ENCODE results near the gene OR2L5. TPM values are rescaled to one million over a fixed set of nuclear protein-coding genes. Genes with fewer than 3 reads are reported as not detected.

The OR2L5 gene, protein sequence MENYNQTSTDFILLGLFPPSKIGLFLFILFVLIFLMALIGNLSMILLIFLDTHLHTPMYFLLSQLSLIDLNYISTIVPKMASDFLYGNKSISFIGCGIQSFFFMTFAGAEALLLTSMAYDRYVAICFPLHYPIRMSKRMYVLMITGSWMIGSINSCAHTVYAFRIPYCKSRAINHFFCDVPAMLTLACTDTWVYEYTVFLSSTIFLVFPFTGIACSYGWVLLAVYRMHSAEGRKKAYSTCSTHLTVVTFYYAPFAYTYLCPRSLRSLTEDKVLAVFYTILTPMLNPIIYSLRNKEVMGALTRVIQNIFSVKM
- polyA plus RNA-seq (2013): 0.81 TPM

DNA sequence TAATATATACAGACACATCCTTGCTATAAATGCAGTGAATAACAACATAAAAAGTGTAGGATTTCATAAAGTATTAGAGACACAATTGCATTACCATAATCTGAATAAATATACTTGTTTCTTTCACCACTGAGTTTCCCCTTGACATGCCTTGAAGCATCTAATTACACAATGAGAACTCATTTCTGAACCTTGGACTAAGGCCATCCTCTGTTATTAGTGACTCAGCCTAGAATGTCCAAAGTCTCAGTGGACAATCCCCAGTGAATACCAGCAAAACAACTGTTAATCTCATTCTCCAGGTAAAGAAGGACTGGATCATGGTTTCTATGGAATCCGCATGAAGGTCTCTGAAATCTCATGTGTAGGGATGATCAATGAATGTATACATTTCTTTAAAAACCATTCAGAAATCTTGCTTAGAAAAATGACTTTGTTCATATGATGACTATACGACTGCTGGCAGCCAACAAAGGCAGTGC, at the start of gene OR2L5:
Gene OR2L5 (plus strand): TSS at position 432 of the 482 bp plus-strand sequence. CDS start 8,288 bp downstream, outside the sequence.
- Histone ChIP-seq H3K27me3 (replicated peaks in 2 of 5; ENCODE audit: control insufficient read depth in 4 of 5, insufficient read depth in 5 of 5, low read length in 4 of 5) (no peaks in the 10 kb centered on the region), H3K27ac (ENCODE audit: insufficient read depth in 1 of 2, low read depth in 1 of 2, low read length in 2 of 2, poor library complexity in 1 of 2, severe bottlenecking in 2 of 2) (no peak within 1 kb of the TSS), H3K9me3 (ENCODE audit: control extremely low read depth in 1 of 5, control insufficient read depth in 4 of 5, insufficient read depth in 2 of 5, low read depth in 1 of 5, low read length in 4 of 5) (peaks cover 1 to 27% (median 8%) of the 10 kb centered on the region in 5 experiments), H3K4me3 (ENCODE audit: control insufficient read depth in 1 of 7, extremely low read depth in 1 of 7, insufficient read depth in 4 of 7, low read depth in 2 of 7, low read length in 6 of 7) (no peak within 1 kb of the TSS), H3K4me1 (ENCODE audit: control extremely low read depth in 1 of 4, control insufficient read depth in 4 of 4, insufficient read depth in 4 of 4, low read length in 3 of 4) (no peaks in the 10 kb centered on the region), H3K36me3 (ENCODE audit: control insufficient read depth in 4 of 4, insufficient read depth in 4 of 4, low read length in 3 of 4) (no peaks in the 10 kb centered on the region)
- ChIA-PET CTCF (no interaction called here), POLR2A (no interaction called here)
- no peak for DNase-seq
- no CpG with 5 or more reads among the region's 2 CpGs for WGBS (ENCODE audit: insufficient coverage)

DNA sequence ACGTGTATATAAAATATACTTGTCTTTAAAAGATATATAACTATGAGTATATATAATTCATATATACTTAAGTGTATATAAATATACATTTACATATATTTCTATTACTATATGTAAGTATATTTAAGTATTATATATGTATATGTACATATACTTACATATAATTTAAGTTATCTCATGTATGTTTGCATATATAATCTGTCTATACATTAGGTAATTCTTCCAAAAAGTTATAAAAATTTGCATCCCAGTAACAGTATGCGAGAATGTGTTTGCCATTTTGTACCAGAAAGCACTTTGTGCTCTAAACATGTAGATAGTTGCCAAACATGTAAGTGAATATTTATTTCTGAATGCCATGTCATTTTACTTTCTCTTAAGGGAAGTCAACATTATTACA, 48.5 kb upstream of the OR2L5 start, which contains the start of gene OR2AK2:
Gene OR2AK2 (plus strand): TSS at position 301 of the 400 bp plus-strand sequence. CDS start 144 bp downstream, outside the sequence.
- Histone ChIP-seq H3K36me3 (ENCODE audit: control insufficient read depth in 4 of 4, insufficient read depth in 4 of 4, low read length in 3 of 4) (no peaks in the 10 kb centered on the region), H3K4me1 (ENCODE audit: control extremely low read depth in 1 of 4, control insufficient read depth in 4 of 4, insufficient read depth in 4 of 4, low read length in 3 of 4) (peaks cover 0 to 34% (median 8%) of the 10 kb centered on the region in 4 experiments), H3K27me3 (replicated peaks in 2 of 5; ENCODE audit: control insufficient read depth in 4 of 5, insufficient read depth in 5 of 5, low read length in 4 of 5) (no peaks in the 10 kb centered on the region), H3K27ac (ENCODE audit: insufficient read depth in 1 of 2, low read depth in 1 of 2, low read length in 2 of 2, poor library complexity in 1 of 2, severe bottlenecking in 2 of 2) (no peak within 1 kb of the TSS), H3K4me3 (ENCODE audit: control insufficient read depth in 1 of 7, extremely low read depth in 1 of 7, insufficient read depth in 4 of 7, low read depth in 2 of 7, low read length in 6 of 7) (no peak within 1 kb of the TSS), H3K9me3 (ENCODE audit: control extremely low read depth in 1 of 5, control insufficient read depth in 4 of 5, insufficient read depth in 2 of 5, low read depth in 1 of 5, low read length in 4 of 5) (no peaks in the 10 kb centered on the region)
- POLR2A ChIA-PET: no interaction called here
- CTCF ChIA-PET: no interaction called here
- DNase-seq: no peak
- no CpG with 5 or more reads among the region's 2 CpGs for WGBS (ENCODE audit: insufficient coverage)

DNA sequence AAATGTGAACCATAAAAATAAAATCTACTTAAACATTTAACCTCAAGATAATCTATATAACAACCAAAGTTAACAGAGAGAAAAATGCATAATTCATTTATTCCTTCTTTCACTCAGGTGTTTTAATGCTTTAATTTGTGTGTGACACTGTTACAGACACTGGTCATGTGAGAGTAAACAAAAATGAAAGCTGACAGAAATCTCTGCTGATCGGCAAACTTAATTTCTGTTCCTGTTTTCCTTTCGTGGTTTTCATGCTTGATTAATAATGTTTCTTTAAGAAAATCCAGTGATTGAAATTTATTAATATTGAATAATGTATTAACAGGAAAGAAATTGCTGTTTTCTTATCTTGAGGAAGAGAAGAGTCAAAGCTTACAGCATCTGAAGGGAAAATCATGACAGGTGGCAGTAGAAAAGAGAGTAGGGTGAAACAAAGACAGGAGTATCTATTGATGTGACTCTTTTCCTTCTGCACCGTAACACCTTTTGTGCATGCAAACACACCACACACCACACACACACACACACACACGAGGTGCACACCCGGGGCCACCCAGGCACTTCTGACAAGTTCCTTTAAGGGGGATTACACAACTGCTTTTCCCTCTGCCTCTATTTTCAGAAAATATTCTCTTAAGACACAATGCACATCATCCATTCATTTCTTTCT, 46.8 kb upstream of the OR2L5 start:
- Histone ChIP-seq H3K4me3 (ENCODE audit: control insufficient read depth in 1 of 7, extremely low read depth in 1 of 7, insufficient read depth in 4 of 7, low read depth in 2 of 7, low read length in 6 of 7) (peak overlapping the region in 2 of 7 experiments; percentile 19 to 56), H3K27ac (ENCODE audit: insufficient read depth in 1 of 2, low read depth in 1 of 2, low read length in 2 of 2, poor library complexity in 1 of 2, severe bottlenecking in 2 of 2) (no peak overlapping the region), H3K4me1 (ENCODE audit: control extremely low read depth in 1 of 4, control insufficient read depth in 4 of 4, insufficient read depth in 4 of 4, low read length in 3 of 4) (peaks cover 0 to 29% (median 8%) of the 10 kb centered on the region in 4 experiments), H3K36me3 (ENCODE audit: control insufficient read depth in 4 of 4, insufficient read depth in 4 of 4, low read length in 3 of 4) (no peaks in the 10 kb centered on the region), H3K27me3 (replicated peaks in 2 of 5; ENCODE audit: control insufficient read depth in 4 of 5, insufficient read depth in 5 of 5, low read length in 4 of 5) (no peaks in the 10 kb centered on the region), H3K9me3 (ENCODE audit: control extremely low read depth in 1 of 5, control insufficient read depth in 4 of 5, insufficient read depth in 2 of 5, low read depth in 1 of 5, low read length in 4 of 5) (no peaks in the 10 kb centered on the region)
- peak in 2 of 3 donors; percentile 23 to 53 for DNase-seq
- POLR2A ChIA-PET: no interaction called here
- CTCF ChIA-PET: interaction anchor here (1.8 kb wide), 1 partner anchor 29 kb away, joined by 6 read pairs; no protein-coding TSS in a partner anchor
- no CpG with 5 or more reads among the region's 5 CpGs for whole genome bisulfite sequencing (ENCODE audit: insufficient coverage)

DNA sequence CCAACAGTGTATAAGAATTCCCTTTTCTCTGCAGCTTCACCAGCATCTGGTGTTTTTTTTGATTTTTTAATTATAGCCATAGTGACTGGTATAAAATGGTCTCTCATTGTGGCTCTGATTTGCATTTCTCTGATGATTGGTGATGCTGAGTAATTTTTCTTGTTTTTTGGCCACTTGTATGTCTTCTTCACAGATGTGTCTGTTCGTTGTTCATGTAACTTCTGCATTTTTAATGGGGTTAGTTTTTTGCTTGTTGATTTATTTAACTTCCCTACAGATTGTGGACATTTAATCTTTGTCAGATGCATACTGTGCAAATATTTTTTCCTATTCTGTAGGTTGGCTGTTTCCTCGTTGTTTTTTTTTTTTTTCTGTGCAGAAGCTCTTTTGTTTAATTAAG, 20.5 kb upstream of the OR2L5 start:
- WGBS (ENCODE audit: insufficient coverage): 0% methylated on average over 1 of the region's 2 CpGs
- ChIA-PET CTCF (no interaction called here), POLR2A (no interaction called here)
- Histone ChIP-seq H3K4me1 (ENCODE audit: control extremely low read depth in 1 of 4, control insufficient read depth in 4 of 4, insufficient read depth in 4 of 4, low read length in 3 of 4) (peaks cover 0 to 9% (median 0%) of the 10 kb centered on the region in 4 experiments), H3K4me3 (ENCODE audit: control insufficient read depth in 1 of 7, extremely low read depth in 1 of 7, insufficient read depth in 4 of 7, low read depth in 2 of 7, low read length in 6 of 7) (no peak overlapping the region), H3K27me3 (replicated peaks in 2 of 5; ENCODE audit: control insufficient read depth in 4 of 5, insufficient read depth in 5 of 5, low read length in 4 of 5) (no peaks in the 10 kb centered on the region), H3K27ac (ENCODE audit: insufficient read depth in 1 of 2, low read depth in 1 of 2, low read length in 2 of 2, poor library complexity in 1 of 2, severe bottlenecking in 2 of 2) (no peak overlapping the region), H3K9me3 (ENCODE audit: control extremely low read depth in 1 of 5, control insufficient read depth in 4 of 5, insufficient read depth in 2 of 5, low read depth in 1 of 5, low read length in 4 of 5) (no peaks in the 10 kb centered on the region), H3K36me3 (ENCODE audit: control insufficient read depth in 4 of 4, insufficient read depth in 4 of 4, low read length in 3 of 4) (no peaks in the 10 kb centered on the region)
- DNase-seq: peak in 2 of 3 donors; percentile 55 to 71

DNA sequence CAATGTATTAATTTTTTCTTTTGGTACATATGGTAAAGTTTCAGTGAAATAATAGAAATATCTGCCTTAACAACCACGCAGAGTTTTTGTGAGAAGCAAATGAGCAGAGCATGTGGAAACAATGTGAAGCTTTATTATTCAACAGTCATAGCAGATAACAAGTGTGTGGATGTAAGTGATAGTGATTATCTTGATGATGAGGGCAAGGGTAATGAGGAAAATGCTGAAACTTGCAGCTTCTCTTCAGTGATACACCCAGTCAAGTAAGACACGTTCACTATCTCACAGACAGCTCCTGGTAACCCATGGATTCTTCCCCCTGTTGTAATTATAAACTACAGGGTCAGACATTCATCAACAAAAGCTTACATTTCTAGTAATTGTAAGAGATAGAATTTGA, 14.6 kb upstream of the OR2L5 start:
- Histone ChIP-seq H3K27me3 (replicated peaks in 2 of 5; ENCODE audit: control insufficient read depth in 4 of 5, insufficient read depth in 5 of 5, low read length in 4 of 5) (no peaks in the 10 kb centered on the region), H3K9me3 (ENCODE audit: control extremely low read depth in 1 of 5, control insufficient read depth in 4 of 5, insufficient read depth in 2 of 5, low read depth in 1 of 5, low read length in 4 of 5) (no peaks in the 10 kb centered on the region), H3K27ac (ENCODE audit: insufficient read depth in 1 of 2, low read depth in 1 of 2, low read length in 2 of 2, poor library complexity in 1 of 2, severe bottlenecking in 2 of 2) (no peak overlapping the region), H3K4me1 (ENCODE audit: control extremely low read depth in 1 of 4, control insufficient read depth in 4 of 4, insufficient read depth in 4 of 4, low read length in 3 of 4) (no peaks in the 10 kb centered on the region), H3K4me3 (ENCODE audit: control insufficient read depth in 1 of 7, extremely low read depth in 1 of 7, insufficient read depth in 4 of 7, low read depth in 2 of 7, low read length in 6 of 7) (no peak overlapping the region), H3K36me3 (ENCODE audit: control insufficient read depth in 4 of 4, insufficient read depth in 4 of 4, low read length in 3 of 4) (peaks cover 0 to 2% (median 0%) of the 10 kb centered on the region in 4 experiments)
- DNase-seq: no peak
- ChIA-PET CTCF (no interaction called here), POLR2A (no interaction called here)
- 100% methylated on average over 1 of the region's 2 CpGs for WGBS (ENCODE audit: insufficient coverage)

DNA sequence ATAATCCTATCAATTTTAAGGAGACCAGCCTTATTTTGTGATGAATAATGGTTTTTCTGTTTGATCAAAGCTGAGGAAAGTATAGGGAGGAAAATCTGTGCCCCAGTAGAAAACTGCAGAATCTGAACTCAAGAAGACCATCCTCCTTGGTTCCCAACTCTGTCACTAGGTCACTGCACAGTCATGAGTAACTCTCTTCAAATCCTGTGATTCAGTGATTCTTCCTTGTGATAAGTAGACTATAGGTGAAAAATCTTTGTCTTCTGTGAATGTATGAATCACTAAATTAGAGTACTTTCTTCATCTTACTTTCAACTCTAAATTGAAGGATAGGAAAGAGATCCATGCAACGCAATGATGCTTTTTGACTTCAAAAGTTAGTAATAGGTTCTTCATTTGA, 13.3 kb upstream of the OR2L5 start:
- Histone ChIP-seq H3K27ac (ENCODE audit: insufficient read depth in 1 of 2, low read depth in 1 of 2, low read length in 2 of 2, poor library complexity in 1 of 2, severe bottlenecking in 2 of 2) (no peak overlapping the region), H3K4me3 (ENCODE audit: control insufficient read depth in 1 of 7, extremely low read depth in 1 of 7, insufficient read depth in 4 of 7, low read depth in 2 of 7, low read length in 6 of 7) (no peak overlapping the region), H3K9me3 (ENCODE audit: control extremely low read depth in 1 of 5, control insufficient read depth in 4 of 5, insufficient read depth in 2 of 5, low read depth in 1 of 5, low read length in 4 of 5) (peaks cover 0 to 1% (median 0%) of the 10 kb centered on the region in 5 experiments), H3K27me3 (replicated peaks in 2 of 5; ENCODE audit: control insufficient read depth in 4 of 5, insufficient read depth in 5 of 5, low read length in 4 of 5) (no peaks in the 10 kb centered on the region), H3K4me1 (ENCODE audit: control extremely low read depth in 1 of 4, control insufficient read depth in 4 of 4, insufficient read depth in 4 of 4, low read length in 3 of 4) (no peaks in the 10 kb centered on the region), H3K36me3 (ENCODE audit: control insufficient read depth in 4 of 4, insufficient read depth in 4 of 4, low read length in 3 of 4) (peaks cover 0 to 2% (median 0%) of the 10 kb centered on the region in 4 experiments)
- WGBS (ENCODE audit: insufficient coverage): no CpG with 5 or more reads among the region's 1 CpG
- DNase-seq: no peak
- ChIA-PET CTCF (no interaction called here), POLR2A (no interaction called here)

DNA sequence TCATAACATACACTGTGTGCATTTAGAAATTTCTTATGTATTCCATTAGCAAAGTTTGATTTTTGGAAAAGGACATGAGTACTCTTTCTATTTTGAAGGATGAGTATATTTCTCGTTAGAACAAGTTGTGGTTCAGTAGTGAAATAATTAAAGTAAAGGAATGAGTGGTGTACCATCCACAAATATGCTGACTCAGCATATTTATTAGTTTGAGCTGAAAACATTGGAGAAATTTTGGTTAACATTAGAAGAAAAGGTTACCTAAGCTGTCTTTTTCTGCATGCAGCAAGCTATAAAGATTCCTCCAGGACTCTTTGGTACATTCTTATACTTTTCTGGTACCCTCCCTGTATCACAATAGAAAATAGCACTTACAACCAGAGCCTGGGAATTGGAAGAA, 5.7 kb upstream of the OR2L5 start:
- Histone ChIP-seq H3K27me3 (replicated peaks in 2 of 5; ENCODE audit: control insufficient read depth in 4 of 5, insufficient read depth in 5 of 5, low read length in 4 of 5) (no peaks in the 10 kb centered on the region), H3K9me3 (ENCODE audit: control extremely low read depth in 1 of 5, control insufficient read depth in 4 of 5, insufficient read depth in 2 of 5, low read depth in 1 of 5, low read length in 4 of 5) (peaks cover 3 to 35% (median 6%) of the 10 kb centered on the region in 5 experiments), H3K36me3 (ENCODE audit: control insufficient read depth in 4 of 4, insufficient read depth in 4 of 4, low read length in 3 of 4) (peaks cover 0 to 2% (median 0%) of the 10 kb centered on the region in 4 experiments), H3K4me1 (ENCODE audit: control extremely low read depth in 1 of 4, control insufficient read depth in 4 of 4, insufficient read depth in 4 of 4, low read length in 3 of 4) (no peaks in the 10 kb centered on the region), H3K27ac (ENCODE audit: insufficient read depth in 1 of 2, low read depth in 1 of 2, low read length in 2 of 2, poor library complexity in 1 of 2, severe bottlenecking in 2 of 2) (no peak overlapping the region), H3K4me3 (ENCODE audit: control insufficient read depth in 1 of 7, extremely low read depth in 1 of 7, insufficient read depth in 4 of 7, low read depth in 2 of 7, low read length in 6 of 7) (no peak overlapping the region)
- no peak for DNase-seq
- CTCF ChIA-PET: interaction anchor here (1.3 kb wide), 1 partner anchor 71 kb away, joined by 5 read pairs; no protein-coding TSS in a partner anchor
- WGBS (ENCODE audit: insufficient coverage): no CpG with 5 or more reads among the region's 1 CpG
- POLR2A ChIA-PET: no interaction called here

Measured in common myeloid progenitor, CD34-positive (primary cell).